Tibial nerve (tissue), 3 donors: ENCODE measurements around the gene STARD13.

Source experiments
- CTCF ChIP-seq, 5 experiments: fragments of 200-600 bp in 3 of 5; fragments of 450-650 bp in 2 of 5; sonication (generic) in 3 of 5; IDR thresholded peaks; one replicate each; pipeline ENCODE4 v1.5.1; 2016 to 2019; ENCODE audit warnings: antibody characterized with exemption in 5 of 5, mild to moderate bottlenecking in 3 of 5, moderate library complexity in 2 of 5
- POLR2A ChIP-seq, 2 donors: fragments of 450-650 bp; IDR thresholded peaks; one replicate each; pipeline ENCODE4 v1.6.1; 2017; ENCODE audit warnings: antibody characterized with exemption in 2 of 2, mild to moderate bottlenecking in 2 of 2, moderate library complexity in 2 of 2

- TF ChIP-seq CTCF (IDR thresholded peaks at IDR 0.05), result no peak
- no peak for TF ChIP-seq POLR2A (IDR thresholded peaks at IDR 0.05)
Observed at GRCh38 chr13:33127009-33127551, 158.5 kb downstream of the STARD13 start.
